H4 (cell line): ENCODE data around the gene EXOC3L4. TPM values are rescaled to one million over a fixed set of nuclear protein-coding genes. Genes with fewer than 3 reads are reported as not detected.
A peak's percentile ranks its signal among the peaks of the same experiment; 100 is the strongest.

ENCODE experiments used
- DNase-seq: peaks from one replicate; pipeline ENCODE4 v3.0.0-alpha.2; 2015; ENCODE audit warnings: low spot score
- total RNA-seq: library from RNA; depleted of rRNA; stranded (reverse); fragments of >200 nt; shearing (Covaris generic); gene quantifications from 2 replicates; pipeline ENCODE4 v1.2.3, GENCODE V29; 2014

Gene EXOC3L4
- total RNA-seq, 1 experiment from 2014 or later = not detected

GRCh38 chr14:103070971-103071542, 23.5 kb upstream of the EXOC3L4 start:
- no peak for DNase-seq

- DNase-seq = no peak
Measured at GRCh38 chr14:103071544-103072251, 22.8 kb upstream of the EXOC3L4 start.

- DNase-seq = no peak
Measured at GRCh38 chr14:103072595-103073366, 21.7 kb upstream of the EXOC3L4 start.

DNA sequence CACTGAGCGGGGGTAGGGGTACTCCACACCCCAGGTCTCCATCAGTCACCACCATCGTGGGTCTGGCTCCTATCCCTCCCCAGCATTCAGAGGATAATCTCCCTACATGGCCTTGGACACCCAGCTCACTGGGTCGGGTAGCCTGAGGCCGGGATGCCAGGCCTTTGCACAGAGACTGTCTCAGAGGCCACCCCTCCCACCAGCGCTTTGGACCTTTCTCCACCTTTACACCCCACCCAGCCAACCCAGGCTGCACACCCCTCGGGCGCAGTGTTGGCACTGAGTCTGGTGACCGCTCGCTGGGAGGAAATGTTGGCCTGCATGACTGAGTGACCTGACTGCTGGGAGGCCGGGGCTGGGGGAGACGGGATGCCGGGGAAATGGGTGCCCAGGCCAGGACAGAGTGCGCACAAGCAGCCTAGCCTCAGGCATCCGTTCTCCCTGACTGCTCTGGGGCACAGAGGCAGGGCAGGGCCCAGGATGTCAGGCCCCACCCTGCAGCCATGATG, 21.1 kb upstream of the EXOC3L4 start:
- DNase-seq = no peak

- DNase-seq = no peak
Measured at GRCh38 chr14:103073876-103074728, 20.4 kb upstream of the EXOC3L4 start.

DNA sequence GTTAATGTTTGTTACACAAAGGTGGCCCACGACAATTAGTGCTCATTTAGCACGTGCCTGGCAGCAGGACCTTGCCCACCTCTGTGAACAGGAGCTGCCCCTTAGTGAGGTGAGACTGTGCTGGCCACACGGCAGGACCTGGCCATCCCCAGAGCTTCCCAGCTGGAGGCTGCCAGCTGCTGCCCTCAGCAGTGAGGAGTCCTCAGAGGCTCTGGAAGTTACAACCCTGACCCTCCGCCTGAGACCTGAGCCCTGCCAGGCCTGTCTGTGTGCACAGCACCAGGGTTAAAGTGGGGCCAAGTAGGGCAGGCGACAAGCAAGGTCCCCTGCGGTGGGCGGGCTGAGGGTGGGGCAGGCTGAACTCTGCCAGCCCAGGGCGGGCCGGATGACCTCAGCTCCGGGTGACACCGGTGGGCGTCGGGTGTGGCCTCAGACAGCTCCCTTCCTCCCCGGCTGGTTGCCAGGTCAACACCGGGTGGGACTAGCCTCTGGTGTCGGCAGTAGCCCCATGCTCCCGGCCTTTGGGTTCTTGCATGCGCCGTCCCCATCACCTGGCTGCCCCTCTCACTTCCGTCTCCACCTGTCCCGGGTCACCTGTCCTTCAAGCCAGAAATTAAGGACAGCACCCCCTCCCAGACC, 19.7 kb upstream of the EXOC3L4 start:
- no peak for DNase-seq

GRCh38 chr14:103078420-103078749, 16.1 kb upstream of the EXOC3L4 start:
- peak; percentile 63 for DNase-seq

DNA sequence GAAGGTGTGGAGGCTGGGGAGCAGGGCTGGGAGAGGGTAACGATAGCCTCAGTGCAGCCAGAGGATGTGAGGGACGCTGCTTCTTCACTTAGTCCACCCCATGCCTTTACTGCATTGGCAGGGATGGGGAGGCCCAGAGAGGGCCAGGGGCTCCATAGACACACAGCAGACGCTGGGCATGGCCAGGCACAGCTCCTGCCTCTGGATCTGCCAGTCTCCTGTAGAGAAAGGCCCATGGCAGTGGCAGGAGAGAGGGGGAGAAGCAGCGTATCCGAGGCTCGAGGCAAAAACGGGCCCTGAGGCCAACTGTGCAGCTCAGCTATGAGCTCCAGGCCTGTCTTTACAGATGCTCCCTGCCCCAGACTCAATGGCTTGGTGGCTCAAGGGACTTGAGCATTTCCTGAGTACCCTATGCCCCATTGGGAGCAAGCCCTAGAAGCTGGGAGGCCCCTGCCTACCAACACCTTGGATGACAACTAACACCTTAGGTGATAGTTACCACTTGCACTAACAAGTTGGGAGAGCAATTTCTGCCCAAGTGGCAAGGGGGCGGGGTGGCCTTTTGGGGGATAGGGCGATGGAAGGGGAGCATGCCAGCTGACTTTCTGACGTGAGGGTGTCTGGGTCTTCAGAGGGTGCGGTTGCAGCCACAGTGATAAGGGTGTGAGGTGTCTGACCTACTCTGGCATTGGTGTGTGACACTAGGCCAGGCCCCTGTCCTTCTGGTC, 15.5 kb upstream of the EXOC3L4 start:
- no peak for DNase-seq

DNA sequence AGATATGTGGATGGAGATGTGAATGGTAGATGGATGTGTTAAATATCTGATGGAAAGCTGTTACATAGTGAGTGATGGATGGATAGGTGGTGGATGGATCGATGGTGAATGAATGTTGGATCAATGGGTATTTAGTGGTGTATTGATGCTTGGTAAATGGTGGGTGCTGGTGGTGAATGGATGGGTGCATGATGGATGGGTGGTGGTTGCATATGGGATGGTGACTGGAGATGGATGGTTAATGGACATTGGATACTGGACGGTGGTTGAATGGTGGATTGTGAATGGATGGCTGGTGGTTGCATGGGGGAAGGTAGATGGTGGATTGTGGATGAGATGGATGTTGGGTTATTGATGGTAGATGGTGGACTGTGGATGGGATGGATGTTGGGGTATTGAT, 12.6 kb upstream of the EXOC3L4 start:
- no peak for DNase-seq

- DNase-seq = no peak
Measured at GRCh38 chr14:103084021-103084919, 10.3 kb upstream of the EXOC3L4 start, which contains the start of gene LBHD2. Gene LBHD2 (plus strand): TSS chr14:103084210. CDS start chr14:103086013, 1,803 bp downstream.

DNA sequence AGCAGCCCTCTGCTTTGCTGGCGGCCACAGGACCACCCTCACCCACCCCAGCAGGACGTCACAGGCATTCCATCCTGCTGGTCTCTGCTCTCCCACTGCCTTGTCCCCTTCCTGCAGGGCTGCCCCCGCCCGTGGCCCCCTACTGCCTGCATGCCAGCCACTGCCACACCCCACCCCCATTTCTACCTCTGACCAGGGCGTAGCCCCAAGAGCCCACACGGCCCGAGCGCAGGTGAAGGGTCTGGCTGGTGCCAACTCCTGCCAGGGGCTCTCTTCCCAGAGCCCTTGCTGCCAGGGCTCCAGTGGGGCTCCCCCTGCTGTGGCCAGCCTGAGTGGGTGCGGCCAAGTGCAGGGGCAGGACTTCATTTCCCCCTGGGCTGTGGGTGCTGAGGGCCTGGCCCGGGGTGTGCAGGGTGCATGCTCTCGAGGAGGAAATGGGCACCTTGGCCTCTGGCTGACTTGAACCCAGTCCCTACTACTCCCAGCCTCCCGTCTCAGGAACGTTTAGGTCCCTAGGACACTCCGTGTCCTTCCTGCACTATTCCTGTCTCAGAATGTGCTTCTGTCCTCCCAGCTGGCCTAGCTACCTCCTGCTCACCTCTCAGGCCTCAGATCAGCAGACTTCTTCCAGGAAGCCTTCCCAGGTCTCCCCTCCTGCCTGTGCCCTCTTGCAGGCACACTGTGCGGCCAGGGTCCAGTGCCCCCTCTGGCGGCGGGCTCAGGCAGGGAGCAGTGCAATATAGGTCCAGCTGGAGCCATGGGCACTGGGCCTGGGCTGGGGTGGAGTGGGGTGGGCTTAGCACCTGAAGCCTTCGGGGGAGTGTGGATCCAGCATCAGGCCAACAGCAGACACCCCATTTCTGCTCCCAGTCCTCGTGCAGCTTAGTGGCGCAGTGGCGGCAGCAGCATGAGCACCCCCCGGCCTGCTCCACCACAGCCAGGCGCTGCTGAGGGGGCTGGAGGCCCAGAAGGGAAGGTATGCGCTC, 9.1 kb upstream of the EXOC3L4 start:
- DNase-seq = no peak

DNA sequence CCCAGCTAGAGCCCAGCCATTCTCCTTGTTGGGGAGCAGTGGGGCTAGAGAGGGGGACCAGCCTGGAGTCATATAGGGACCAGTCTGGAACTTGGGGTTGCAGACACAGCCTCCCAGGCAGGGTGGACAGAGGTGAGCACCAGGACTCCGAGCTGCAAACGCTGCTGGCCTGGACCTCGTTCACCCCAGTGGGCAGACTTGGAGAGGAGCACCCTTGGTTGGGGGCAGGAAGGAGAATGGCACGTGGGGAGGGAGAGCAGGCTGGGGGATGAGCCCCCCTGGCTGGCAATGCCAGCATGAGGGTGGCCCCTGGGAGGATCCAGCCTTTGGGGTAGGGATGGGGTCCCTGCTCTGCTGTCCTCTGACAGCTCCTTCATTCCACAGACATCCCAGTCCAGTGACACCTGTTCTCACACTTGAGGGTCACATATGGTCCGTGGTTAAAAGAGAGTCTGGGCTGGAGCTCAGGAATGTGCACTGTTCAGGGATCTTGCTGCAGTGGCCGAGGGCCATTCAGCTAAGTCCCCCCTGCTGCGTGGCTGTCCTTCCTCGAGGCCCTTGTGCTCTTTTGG, 7.7 kb upstream of the EXOC3L4 start:
- no peak for DNase-seq

- no peak for DNase-seq
Measured at GRCh38 chr14:103087343-103087835, 7.1 kb upstream of the EXOC3L4 start.

- no peak for DNase-seq
Measured at GRCh38 chr14:103088921-103089320, 5.6 kb upstream of the EXOC3L4 start.

DNA sequence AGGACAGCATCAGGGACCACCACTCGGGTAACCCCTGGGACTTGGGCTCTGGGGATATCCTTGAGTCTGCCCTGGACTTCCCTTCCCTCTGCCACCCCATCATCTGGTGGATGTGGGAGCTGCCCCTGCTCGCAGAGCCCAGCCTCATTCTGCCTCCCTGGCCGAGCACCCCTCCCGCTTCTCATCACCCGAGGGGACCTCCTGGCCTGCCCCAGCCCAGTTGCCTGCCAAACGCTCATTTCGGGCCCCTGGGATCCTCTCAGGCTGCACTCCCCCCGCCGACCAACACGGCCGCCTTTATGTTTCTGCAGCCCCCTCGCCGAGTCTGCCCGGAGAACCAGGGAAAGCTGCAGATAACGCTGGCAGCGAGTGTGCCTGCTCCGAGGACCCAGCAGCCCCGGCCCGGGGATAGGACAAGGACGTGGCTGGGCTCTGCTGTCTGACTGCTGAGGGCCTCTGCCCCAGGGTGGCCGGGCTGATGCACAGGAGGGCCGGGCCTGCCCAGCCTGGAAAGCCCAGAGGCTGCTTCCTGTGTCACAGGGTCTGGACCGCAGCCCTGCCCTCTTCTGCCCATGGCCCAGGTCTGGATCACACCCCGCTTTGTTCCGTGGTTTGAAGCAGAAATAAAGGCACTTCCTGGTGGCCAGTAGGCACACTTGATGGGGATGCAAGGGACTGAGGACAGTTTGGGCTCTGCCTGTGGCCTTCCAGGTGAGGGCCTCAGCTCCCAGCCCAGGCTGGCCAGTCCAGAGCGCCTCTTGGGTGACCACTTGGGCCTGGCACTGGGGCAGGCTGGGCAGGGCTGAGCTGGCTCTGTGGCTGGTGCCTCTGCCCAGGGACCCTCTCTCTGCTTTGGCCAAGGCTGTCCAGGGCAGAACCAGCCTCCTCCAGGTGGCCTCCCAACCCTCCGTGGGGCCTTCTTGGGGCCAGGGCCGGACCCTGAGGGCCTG, 4.9 kb upstream of the EXOC3L4 start:
- no peak for DNase-seq

DNA sequence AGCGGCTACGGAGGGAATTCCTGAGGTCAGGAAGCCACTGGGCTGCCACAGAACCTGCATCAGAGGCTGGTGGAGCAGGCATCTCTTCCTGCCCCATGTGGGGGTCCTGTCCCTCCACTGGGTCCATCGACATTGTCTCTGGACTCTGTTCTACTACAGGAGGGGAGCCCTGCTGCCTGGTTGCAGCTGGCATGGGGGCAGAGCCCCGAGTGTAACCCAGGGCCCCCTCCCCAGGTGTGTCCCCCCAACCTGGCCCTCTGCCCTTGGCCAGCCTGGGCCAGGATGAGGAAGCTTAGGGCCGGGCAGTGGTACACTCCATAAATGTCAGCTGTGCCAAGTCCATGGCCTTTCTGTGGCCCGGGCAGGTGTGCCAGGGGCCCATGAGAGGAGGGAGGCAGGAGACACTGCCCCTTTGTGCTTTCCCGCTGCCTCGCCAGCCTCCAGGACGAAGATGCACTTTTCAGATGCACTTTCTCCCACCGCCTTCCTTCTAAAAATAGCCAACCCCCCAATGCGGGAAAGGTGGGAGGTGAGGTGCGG, 4.0 kb upstream of the EXOC3L4 start:
- no peak for DNase-seq
